ENCODE data around the gene CELF3. TPM values are rescaled to one million over a fixed set of nuclear protein-coding genes. Genes with fewer than 3 reads are reported as not detected.

Gene CELF3
- total and polyA plus RNA-seq, 2 experiments from 2014 or later = 0.31 to 0.58 TPM

GRCh38 chr1:151759241-151759640, 42.6 kb upstream of the CELF3 start:
- ATAC-seq (no peak), DNase-seq (ENCODE audit: low spot score) (no peak)
- no peaks in the 10 kb centered on the region for H3K9me3 Mint-ChIP-seq
- Histone ChIP-seq H3K4me3 (no peak overlapping the region), H2AFZ (no peak overlapping the region), H4K20me1 (replicated peaks; ENCODE audit: insufficient read depth) (no peaks in the 10 kb centered on the region), H3K27ac (ENCODE audit: low read depth) (no peak overlapping the region), H3K36me3 (ENCODE audit: insufficient read depth) (peaks cover 23% of the 10 kb centered on the region), H3K79me2 (replicated peaks; ENCODE audit: insufficient read depth) (peaks cover 9% of the 10 kb centered on the region), H3F3A (replicated peaks; ENCODE audit: low read depth) (no peaks in the 10 kb centered on the region), H3K4me1 (ENCODE audit: insufficient read depth) (peaks cover 5% of the 10 kb centered on the region; the same call in 1 of the 2 replicates), H3K9me2 (ENCODE audit: insufficient read depth) (no peaks in the 10 kb centered on the region), H3K27me3 (ENCODE audit: insufficient read depth) (no peaks in the 10 kb centered on the region), H3K4me2 (no peak overlapping the region)
- H3K4me3 Mint-ChIP-seq = no peak overlapping the region
- H3K36me3 Mint-ChIP-seq (ENCODE audit: low read depth) = peaks cover 32% of the 10 kb centered on the region
- no peak for TF ChIP-seq NANOG (IDR thresholded peaks at IDR 0.05; ENCODE audit: borderline replicate concordance)
- no peak for TF ChIP-seq POLR2AphosphoS5 (IDR thresholded peaks at IDR 0.05; ENCODE audit: low read depth)
- TF ChIP-seq CREB1 (CRISPR knock-in tag; IDR thresholded peaks at IDR 0.05; ENCODE audit: low read depth) = no peak
- TF ChIP-seq STAT1 (IDR thresholded peaks at IDR 0.05; ENCODE audit: unreplicated experiment) = no peak
- no peak for TF ChIP-seq JUNB (IDR thresholded peaks at IDR 0.05; ENCODE audit: unreplicated experiment)
- TF ChIP-seq ETS1 (IDR thresholded peaks at IDR 0.05) = no peak
- no peak for TF ChIP-seq REST (IDR thresholded peaks at IDR 0.05; ENCODE audit: unreplicated experiment)
- no peak for TF ChIP-seq EZH2 (IDR thresholded peaks at IDR 0.05; ENCODE audit: low read depth, unreplicated experiment)
- no peak for TF ChIP-seq ZNF331 (CRISPR knock-in tag; IDR thresholded peaks at IDR 0.05; ENCODE audit: low read depth)
- no peak for TF ChIP-seq ZNF462 (CRISPR knock-in tag; IDR thresholded peaks at IDR 0.05)
- H3K27me3 Mint-ChIP-seq (ENCODE audit: insufficient read depth, low read depth, poor library complexity) = peaks cover 4% of the 10 kb centered on the region
- peaks cover 2% of the 10 kb centered on the region; the same call in 2 of the 3 replicates for H3K4me1 Mint-ChIP-seq
- no peak overlapping the region for H3K27ac Mint-ChIP-seq
